WTC11 (cell line): ENCODE results near the gene BOLA2B.
"Not testable (repeated sequence)": the region's sequence is repeated elsewhere in the genome, so short reads cannot be mapped to it uniquely, and the experiment has no call there.

Experiments
- TCF7 ChIP-seq: sonication (generic); formaldehyde crosslinking; IDR thresholded peaks from 2 replicates; pipeline ENCODE4 v1.8.0; 2022; ENCODE audit warnings: mild to moderate bottlenecking, low read depth, missing genetic modification reagents, moderate library complexity
- TF ChIP-seq, protein P1 (sequence below): fragments of 200-600 bp; IDR thresholded peaks from 2 replicates; pipeline ENCODE4 v1.8.0; 2022; ENCODE audit warnings: antibody characterized with exemption
- TF ChIP-seq, protein P2 (sequence below): sonication (generic); formaldehyde crosslinking; IDR thresholded peaks from 2 replicates; pipeline ENCODE4 v1.8.1; 2022; ENCODE audit warnings: missing genetic modification reagents, borderline replicate concordance

DNA sequence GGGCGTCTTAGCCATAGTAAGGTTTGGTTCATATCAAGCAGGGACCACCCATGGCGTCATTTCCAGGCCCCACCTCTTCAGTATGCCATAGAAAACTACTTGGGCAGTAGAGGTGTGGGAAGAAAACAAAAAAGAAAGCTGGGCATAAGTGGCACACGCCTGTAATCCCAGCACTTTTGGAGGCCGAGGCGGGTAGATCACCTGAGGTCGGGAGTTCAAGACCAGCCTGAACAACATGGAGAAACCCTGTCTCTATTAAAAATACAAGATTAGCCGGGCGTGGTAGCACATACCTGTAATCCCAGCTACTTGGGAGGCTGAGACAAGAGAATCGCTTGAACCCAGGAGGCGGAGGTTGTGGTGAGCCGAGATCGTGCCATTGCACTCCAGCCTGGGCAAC, 2.3 kb downstream of the BOLA2B start:
- TF ChIP-seq, protein P1, sequence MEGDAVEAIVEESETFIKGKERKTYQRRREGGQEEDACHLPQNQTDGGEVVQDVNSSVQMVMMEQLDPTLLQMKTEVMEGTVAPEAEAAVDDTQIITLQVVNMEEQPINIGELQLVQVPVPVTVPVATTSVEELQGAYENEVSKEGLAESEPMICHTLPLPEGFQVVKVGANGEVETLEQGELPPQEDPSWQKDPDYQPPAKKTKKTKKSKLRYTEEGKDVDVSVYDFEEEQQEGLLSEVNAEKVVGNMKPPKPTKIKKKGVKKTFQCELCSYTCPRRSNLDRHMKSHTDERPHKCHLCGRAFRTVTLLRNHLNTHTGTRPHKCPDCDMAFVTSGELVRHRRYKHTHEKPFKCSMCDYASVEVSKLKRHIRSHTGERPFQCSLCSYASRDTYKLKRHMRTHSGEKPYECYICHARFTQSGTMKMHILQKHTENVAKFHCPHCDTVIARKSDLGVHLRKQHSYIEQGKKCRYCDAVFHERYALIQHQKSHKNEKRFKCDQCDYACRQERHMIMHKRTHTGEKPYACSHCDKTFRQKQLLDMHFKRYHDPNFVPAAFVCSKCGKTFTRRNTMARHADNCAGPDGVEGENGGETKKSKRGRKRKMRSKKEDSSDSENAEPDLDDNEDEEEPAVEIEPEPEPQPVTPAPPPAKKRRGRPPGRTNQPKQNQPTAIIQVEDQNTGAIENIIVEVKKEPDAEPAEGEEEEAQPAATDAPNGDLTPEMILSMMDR = not testable (repeated sequence)
- TF ChIP-seq, protein P2, sequence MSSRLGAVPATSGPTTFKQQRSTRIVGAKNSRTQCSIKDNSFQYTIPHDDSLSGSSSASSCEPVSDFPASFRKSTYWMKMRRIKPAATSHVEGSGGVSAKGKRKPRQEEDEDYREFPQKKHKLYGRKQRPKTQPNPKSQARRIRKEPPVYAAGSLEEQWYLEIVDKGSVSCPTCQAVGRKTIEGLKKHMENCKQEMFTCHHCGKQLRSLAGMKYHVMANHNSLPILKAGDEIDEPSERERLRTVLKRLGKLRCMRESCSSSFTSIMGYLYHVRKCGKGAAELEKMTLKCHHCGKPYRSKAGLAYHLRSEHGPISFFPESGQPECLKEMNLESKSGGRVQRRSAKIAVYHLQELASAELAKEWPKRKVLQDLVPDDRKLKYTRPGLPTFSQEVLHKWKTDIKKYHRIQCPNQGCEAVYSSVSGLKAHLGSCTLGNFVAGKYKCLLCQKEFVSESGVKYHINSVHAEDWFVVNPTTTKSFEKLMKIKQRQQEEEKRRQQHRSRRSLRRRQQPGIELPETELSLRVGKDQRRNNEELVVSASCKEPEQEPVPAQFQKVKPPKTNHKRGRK (CRISPR knock-in tag) = not testable (repeated sequence)
- TF ChIP-seq TCF7 (CRISPR knock-in tag) = not testable (repeated sequence)
